Thyroid gland (tissue), 4 donors: Measurements from ENCODE around the gene ARL4C. TPM values are rescaled to one million over a fixed set of nuclear protein-coding genes. Genes with fewer than 3 reads are reported as not detected.

ENCODE experiments used
- DNase-seq, 2 donors: peaks; one replicate each; pipeline ENCODE4 v3.0.0-alpha.2; 2019
- H3K27ac ChIP-seq, 3 donors: fragments of 200-600 bp; sonication (generic); 1 replicate in 2 of 3; 2 replicates in 1 of 3; pipeline ENCODE4 v1.5.1; 2016 to 2019; ENCODE audit warnings: mild to moderate bottlenecking in 1 of 3, moderate library complexity in 1 of 3
- H3K27me3 ChIP-seq: fragments of 200-600 bp; sonication (generic); one replicate; pipeline ENCODE4 v1.5.1; 2019
- H3K36me3 ChIP-seq, 2 donors: fragments of 200-600 bp; sonication (generic); one replicate each; pipeline ENCODE4 v1.5.1; 2016 to 2019
- H3K4me1 ChIP-seq, 2 donors: fragments of 200-600 bp; sonication (generic); one replicate each; pipeline ENCODE4 v1.5.1; 2017 to 2019
- H3K4me3 ChIP-seq, 3 donors: fragments of 200-600 bp; sonication (generic); replicated peaks in 1 of 3; 1 replicate in 2 of 3; 2 replicates in 1 of 3; pipeline ENCODE4 v1.5.1; 2016; ENCODE audit warnings: mild to moderate bottlenecking in 1 of 3
- H3K9me3 ChIP-seq: fragments of 200-600 bp; sonication (generic); one replicate; pipeline ENCODE4 v1.5.1; 2017
- CTCF ChIP-seq, 6 experiments: fragments of 200-600 bp in 3 of 6; fragments of 450-650 bp in 3 of 6; sonication (generic) in 3 of 6; IDR thresholded peaks; one replicate each; pipeline ENCODE4 v1.5.1; 2016 to 2019; ENCODE audit warnings: antibody characterized with exemption in 6 of 6, mild to moderate bottlenecking in 2 of 6, inconsistent platforms in 1 of 6, moderate library complexity in 1 of 6
- POLR2A ChIP-seq, 2 donors: fragments of 450-650 bp; IDR thresholded peaks; one replicate each; pipeline ENCODE4 v1.6.1; 2017; ENCODE audit warnings: antibody characterized with exemption in 2 of 2, mild to moderate bottlenecking in 2 of 2, moderate library complexity in 1 of 2
- WGBS, 2 donors: methylation state at CpG; one replicate each; pipeline ENCODE4 v1.1.5; 2017; 5-methylcytosine and 5-hydroxymethylcytosine counted together
- intact Hi-C: fragments of 100-400 bp; cut with DNase I; formaldehyde crosslinking; loops from one replicate; pipeline ENCODE4 v1.15.1; 2023
- total RNA-seq, 4 donors: library from RNA; depleted of rRNA; stranded (reverse); fragments of >200 nt; gene quantifications; one replicate each; pipeline ENCODE4 v1.2.3, GENCODE V29; 2016

Gene ARL4C
- total RNA-seq, 4 donors from 2014 or later, result 1.5 to 6.3 (median 3.8) TPM

GRCh38 chr2:234536178-234536965 lies 39.5 kb upstream of the ARL4C start:
- DNase-seq, result no peak
- H3K4me1 ChIP-seq, result no peaks in the 10 kb centered on the region
- H3K4me3 ChIP-seq, result no peak overlapping the region
- no peak overlapping the region for H3K27ac ChIP-seq
- TF ChIP-seq CTCF (IDR thresholded peaks at IDR 0.05), result no peak
- no peak for TF ChIP-seq POLR2A (IDR thresholded peaks at IDR 0.05)
- WGBS, 2 donors, result 50 to 51% methylated on average over 13 of the region's 13 CpGs
- intact Hi-C loops, result no loop called here
- H3K9me3 ChIP-seq, result no peaks in the 10 kb centered on the region
- no peaks in the 10 kb centered on the region for H3K27me3 ChIP-seq
- no peaks in the 10 kb centered on the region for H3K36me3 ChIP-seq

GRCh38 chr2:234535464-234535863 lies 38.6 kb upstream of the ARL4C start:
- H3K4me3 ChIP-seq, result no peak overlapping the region
- intact Hi-C loops, result no loop called here
- 78 to 90% methylated on average over 1 of the region's 1 CpG for WGBS, 2 donors
- TF ChIP-seq CTCF (IDR thresholded peaks at IDR 0.05) (no peak), POLR2A (IDR thresholded peaks at IDR 0.05) (no peak)
- DNase-seq, result no peak
- H3K36me3 ChIP-seq, result no peaks in the 10 kb centered on the region
- no peak overlapping the region for H3K27ac ChIP-seq
- H3K9me3 ChIP-seq, result no peaks in the 10 kb centered on the region
- H3K27me3 ChIP-seq, result no peaks in the 10 kb centered on the region
- no peaks in the 10 kb centered on the region for H3K4me1 ChIP-seq

GRCh38 chr2:234534515-234534914 lies 37.6 kb upstream of the ARL4C start:
- Histone ChIP-seq H3K4me1 (no peaks in the 10 kb centered on the region), H3K27ac (no peak overlapping the region), H3K9me3 (no peaks in the 10 kb centered on the region), H3K27me3 (no peaks in the 10 kb centered on the region), H3K36me3 (no peaks in the 10 kb centered on the region), H3K4me3 (no peak overlapping the region)
- no peak for DNase-seq
- WGBS, 2 donors, result 68 to 90% methylated on average over 5 to 8 of the region's 8 CpGs
- TF ChIP-seq POLR2A (IDR thresholded peaks at IDR 0.05) (no peak), CTCF (IDR thresholded peaks at IDR 0.05) (no peak)
- intact Hi-C loops, result no loop called here

GRCh38 chr2:234533626-234534025 lies 36.7 kb upstream of the ARL4C start:
- WGBS, 2 donors, result 88 to 95% methylated on average over 9 of the region's 9 CpGs
- intact Hi-C loops, result no loop called here
- DNase-seq, result no peak
- TF ChIP-seq CTCF (IDR thresholded peaks at IDR 0.05) (no peak), POLR2A (IDR thresholded peaks at IDR 0.05) (no peak)
- H3K27me3 ChIP-seq, result no peaks in the 10 kb centered on the region
- H3K36me3 ChIP-seq, result no peaks in the 10 kb centered on the region
- H3K4me3 ChIP-seq, result no peak overlapping the region
- H3K4me1 ChIP-seq, result no peaks in the 10 kb centered on the region
- H3K9me3 ChIP-seq, result no peaks in the 10 kb centered on the region
- H3K27ac ChIP-seq, result no peak overlapping the region

GRCh38 chr2:234528410-234529148 lies 31.7 kb upstream of the ARL4C start:
- Histone ChIP-seq H3K27me3 (no peaks in the 10 kb centered on the region), H3K27ac (no peak overlapping the region), H3K36me3 (no peaks in the 10 kb centered on the region), H3K4me3 (no peak overlapping the region), H3K4me1 (no peaks in the 10 kb centered on the region), H3K9me3 (no peaks in the 10 kb centered on the region)
- intact Hi-C loops, result no loop called here
- TF ChIP-seq CTCF (IDR thresholded peaks at IDR 0.05) (no peak), POLR2A (IDR thresholded peaks at IDR 0.05) (no peak)
- DNase-seq, result no peak
- 63 to 73% methylated on average over 8 of the region's 8 CpGs for WGBS, 2 donors
